ENCODE results near the gene UBAC2. TPM values are rescaled to one million over a fixed set of nuclear protein-coding genes. Genes with fewer than 3 reads are reported as not detected.

UBAC2 gene
- polyA plus RNA-seq, 2 donors, result 63.0 to 70.1 TPM

GRCh38 chr13:99414048-99414995, 213.7 kb downstream of the UBAC2 start:
- Histone ChIP-seq H3K27me3 (ENCODE audit: control insufficient read depth in 1 of 2, insufficient read depth in 2 of 2, low read length in 2 of 2) (no peaks in the 10 kb centered on the region), H3K4me1 (ENCODE audit: control insufficient read depth in 2 of 2, insufficient read depth in 2 of 2, low read length in 1 of 2) (peaks cover 0 to 2% of the 10 kb centered on the region in 2 donors), H3K27ac (ENCODE audit: low read depth in 2 of 2, low read length in 1 of 2) (no peak overlapping the region), H3K36me3 (ENCODE audit: control insufficient read depth in 2 of 2, insufficient read depth in 2 of 2, low read length in 1 of 2) (no peaks in the 10 kb centered on the region), H3K9me3 (ENCODE audit: control insufficient read depth in 2 of 2, insufficient read depth in 1 of 2, low read depth in 1 of 2, low read length in 1 of 2) (peaks cover 0 to 2% of the 10 kb centered on the region in 2 donors), H3K4me3 (ENCODE audit: low read depth in 1 of 2, low read length in 2 of 2) (no peak overlapping the region)
- WGBS, 2 donors, result 75 to 86% methylated on average over 15 of the region's 15 CpGs

GRCh38 chr13:99415014-99415650, 214.5 kb downstream of the UBAC2 start:
- WGBS, 2 donors, result 82 to 87% methylated on average over 13 of the region's 13 CpGs
- Histone ChIP-seq H3K27ac (ENCODE audit: low read depth in 2 of 2, low read length in 1 of 2) (no peak overlapping the region), H3K4me3 (ENCODE audit: low read depth in 1 of 2, low read length in 2 of 2) (no peak overlapping the region), H3K27me3 (ENCODE audit: control insufficient read depth in 1 of 2, insufficient read depth in 2 of 2, low read length in 2 of 2) (no peaks in the 10 kb centered on the region), H3K4me1 (ENCODE audit: control insufficient read depth in 2 of 2, insufficient read depth in 2 of 2, low read length in 1 of 2) (peaks cover 0 to 2% of the 10 kb centered on the region in 2 donors), H3K9me3 (ENCODE audit: control insufficient read depth in 2 of 2, insufficient read depth in 1 of 2, low read depth in 1 of 2, low read length in 1 of 2) (peaks cover 0 to 2% of the 10 kb centered on the region in 2 donors), H3K36me3 (ENCODE audit: control insufficient read depth in 2 of 2, insufficient read depth in 2 of 2, low read length in 1 of 2) (no peaks in the 10 kb centered on the region)

- WGBS, 2 donors, result 71 to 82% methylated on average over 14 of the region's 14 CpGs
These were observed 215.2 kb downstream of the UBAC2 start for GRCh38 chr13:99415851-99416331.

GRCh38 chr13:99416411-99417121, 215.9 kb downstream of the UBAC2 start:
- no peak overlapping the region for H3K4me3 ChIP-seq (ENCODE audit: low read depth in 1 of 2, low read length in 2 of 2)
- peaks cover 0 to 2% of the 10 kb centered on the region in 2 donors for H3K4me1 ChIP-seq (ENCODE audit: control insufficient read depth in 2 of 2, insufficient read depth in 2 of 2, low read length in 1 of 2)
- H3K27ac ChIP-seq (ENCODE audit: low read depth in 2 of 2, low read length in 1 of 2), result no peak overlapping the region
- no peaks in the 10 kb centered on the region for H3K27me3 ChIP-seq (ENCODE audit: control insufficient read depth in 1 of 2, insufficient read depth in 2 of 2, low read length in 2 of 2)
- 73 to 79% methylated on average over 24 of the region's 24 CpGs for WGBS, 2 donors
- H3K36me3 ChIP-seq (ENCODE audit: control insufficient read depth in 2 of 2, insufficient read depth in 2 of 2, low read length in 1 of 2), result no peaks in the 10 kb centered on the region
- H3K9me3 ChIP-seq (ENCODE audit: control insufficient read depth in 2 of 2, insufficient read depth in 1 of 2, low read depth in 1 of 2, low read length in 1 of 2), result peaks cover 0 to 2% of the 10 kb centered on the region in 2 donors

More at GRCh38 chr13:99415851-99416331, 215.2 kb downstream of the UBAC2 start:
- Histone ChIP-seq H3K9me3 (ENCODE audit: control insufficient read depth in 2 of 2, insufficient read depth in 1 of 2, low read depth in 1 of 2, low read length in 1 of 2) (peaks cover 0 to 2% of the 10 kb centered on the region in 2 donors), H3K4me3 (ENCODE audit: low read depth in 1 of 2, low read length in 2 of 2) (no peak overlapping the region), H3K4me1 (ENCODE audit: control insufficient read depth in 2 of 2, insufficient read depth in 2 of 2, low read length in 1 of 2) (peaks cover 0 to 2% of the 10 kb centered on the region in 2 donors), H3K36me3 (ENCODE audit: control insufficient read depth in 2 of 2, insufficient read depth in 2 of 2, low read length in 1 of 2) (no peaks in the 10 kb centered on the region), H3K27me3 (ENCODE audit: control insufficient read depth in 1 of 2, insufficient read depth in 2 of 2, low read length in 2 of 2) (no peaks in the 10 kb centered on the region), H3K27ac (ENCODE audit: low read depth in 2 of 2, low read length in 1 of 2) (no peak overlapping the region)

- H3K27ac ChIP-seq (ENCODE audit: low read depth in 2 of 2, low read length in 1 of 2), result no peak overlapping the region
- 78 to 79% methylated on average over 19 of the region's 19 CpGs for WGBS, 2 donors
- H3K27me3 ChIP-seq (ENCODE audit: control insufficient read depth in 1 of 2, insufficient read depth in 2 of 2, low read length in 2 of 2), result no peaks in the 10 kb centered on the region
These were observed 216.8 kb downstream of the UBAC2 start for GRCh38 chr13:99417201-99418102.

GRCh38 chr13:99418103-99418842, 217.6 kb downstream of the UBAC2 start:
- Histone ChIP-seq H3K4me3 (ENCODE audit: low read depth in 1 of 2, low read length in 2 of 2) (no peak overlapping the region), H3K4me1 (ENCODE audit: control insufficient read depth in 2 of 2, insufficient read depth in 2 of 2, low read length in 1 of 2) (peaks cover 0 to 2% of the 10 kb centered on the region in 2 donors), H3K27ac (ENCODE audit: low read depth in 2 of 2, low read length in 1 of 2) (no peak overlapping the region), H3K36me3 (ENCODE audit: control insufficient read depth in 2 of 2, insufficient read depth in 2 of 2, low read length in 1 of 2) (no peaks in the 10 kb centered on the region), H3K9me3 (ENCODE audit: control insufficient read depth in 2 of 2, insufficient read depth in 1 of 2, low read depth in 1 of 2, low read length in 1 of 2) (no peaks in the 10 kb centered on the region), H3K27me3 (ENCODE audit: control insufficient read depth in 1 of 2, insufficient read depth in 2 of 2, low read length in 2 of 2) (no peaks in the 10 kb centered on the region)
- 78 to 83% methylated on average over 15 of the region's 15 CpGs for WGBS, 2 donors

More at GRCh38 chr13:99417201-99418102, 216.8 kb downstream of the UBAC2 start:
- Histone ChIP-seq H3K9me3 (ENCODE audit: control insufficient read depth in 2 of 2, insufficient read depth in 1 of 2, low read depth in 1 of 2, low read length in 1 of 2) (no peaks in the 10 kb centered on the region), H3K4me1 (ENCODE audit: control insufficient read depth in 2 of 2, insufficient read depth in 2 of 2, low read length in 1 of 2) (peaks cover 0 to 2% of the 10 kb centered on the region in 2 donors), H3K36me3 (ENCODE audit: control insufficient read depth in 2 of 2, insufficient read depth in 2 of 2, low read length in 1 of 2) (no peaks in the 10 kb centered on the region), H3K4me3 (ENCODE audit: low read depth in 1 of 2, low read length in 2 of 2) (no peak overlapping the region)

- WGBS, 2 donors, result 83 to 86% methylated on average over 4 of the region's 4 CpGs
- H3K27ac ChIP-seq (ENCODE audit: low read depth in 2 of 2, low read length in 1 of 2), result no peak overlapping the region
- H3K4me3 ChIP-seq (ENCODE audit: low read depth in 1 of 2, low read length in 2 of 2), result no peak overlapping the region
- H3K9me3 ChIP-seq (ENCODE audit: control insufficient read depth in 2 of 2, insufficient read depth in 1 of 2, low read depth in 1 of 2, low read length in 1 of 2), result no peaks in the 10 kb centered on the region
- peaks cover 0 to 2% of the 10 kb centered on the region in 2 donors for H3K4me1 ChIP-seq (ENCODE audit: control insufficient read depth in 2 of 2, insufficient read depth in 2 of 2, low read length in 1 of 2)
- no peaks in the 10 kb centered on the region for H3K36me3 ChIP-seq (ENCODE audit: control insufficient read depth in 2 of 2, insufficient read depth in 2 of 2, low read length in 1 of 2)
- no peaks in the 10 kb centered on the region for H3K27me3 ChIP-seq (ENCODE audit: control insufficient read depth in 1 of 2, insufficient read depth in 2 of 2, low read length in 2 of 2)
These were observed 218.1 kb downstream of the UBAC2 start for GRCh38 chr13:99418843-99419140.

GRCh38 chr13:99419591-99420243, 219.1 kb downstream of the UBAC2 start:
- no peaks in the 10 kb centered on the region for H3K36me3 ChIP-seq (ENCODE audit: control insufficient read depth in 2 of 2, insufficient read depth in 2 of 2, low read length in 1 of 2)
- 79 to 86% methylated on average over 8 of the region's 8 CpGs for WGBS, 2 donors
- H3K4me3 ChIP-seq (ENCODE audit: low read depth in 1 of 2, low read length in 2 of 2), result no peak overlapping the region

More at GRCh38 chr13:99419591-99420243, 219.1 kb downstream of the UBAC2 start:
- H3K27ac ChIP-seq (ENCODE audit: low read depth in 2 of 2, low read length in 1 of 2), result no peak overlapping the region
- peaks cover 0 to 2% of the 10 kb centered on the region in 2 donors for H3K4me1 ChIP-seq (ENCODE audit: control insufficient read depth in 2 of 2, insufficient read depth in 2 of 2, low read length in 1 of 2)
- no peaks in the 10 kb centered on the region for H3K9me3 ChIP-seq (ENCODE audit: control insufficient read depth in 2 of 2, insufficient read depth in 1 of 2, low read depth in 1 of 2, low read length in 1 of 2)
- no peaks in the 10 kb centered on the region for H3K27me3 ChIP-seq (ENCODE audit: control insufficient read depth in 1 of 2, insufficient read depth in 2 of 2, low read length in 2 of 2)
